WI38 (cell line): ENCODE data around the gene CDKAL1.
"Not testable (repeated sequence)": the region's sequence is repeated elsewhere in the genome, so short reads cannot be mapped to it uniquely, and the experiment has no call there.

Source experiments
- H3K4me3 ChIP-seq: 2 replicates; pipeline ENCODE4 v1.5.1; 2011; ENCODE audit warnings: low read depth, mild to moderate bottlenecking, control low read depth, low read length
- CTCF ChIP-seq: IDR thresholded peaks from 2 replicates; pipeline ENCODE4 v1.5.1; 2012; ENCODE audit warnings: low read depth, mild to moderate bottlenecking, control low read depth, low read length

CDKAL1 gene

GRCh38 chr6:20642441-20642840 lies 108.2 kb downstream of the CDKAL1 start:
- TF ChIP-seq CTCF = no peak
- no peak overlapping the region for H3K4me3 ChIP-seq

- TF ChIP-seq CTCF = no peak
- H3K4me3 ChIP-seq = no peak overlapping the region
Observed at GRCh38 chr6:20644667-20645370, 110.6 kb downstream of the CDKAL1 start.

GRCh38 chr6:20645572-20645971 lies 111.3 kb downstream of the CDKAL1 start:
- not testable (repeated sequence) for H3K4me3 ChIP-seq

- H3K4me3 ChIP-seq = no peak overlapping the region
- no peak for TF ChIP-seq CTCF
Observed at GRCh38 chr6:20647585-20647984, 113.3 kb downstream of the CDKAL1 start.

GRCh38 chr6:20649696-20650470 lies 115.6 kb downstream of the CDKAL1 start:
- H3K4me3 ChIP-seq = not testable (repeated sequence)

GRCh38 chr6:20652299-20653084 lies 118.2 kb downstream of the CDKAL1 start:
- TF ChIP-seq CTCF = no peak
- H3K4me3 ChIP-seq = no peak overlapping the region

- H3K4me3 ChIP-seq = no peak overlapping the region
- TF ChIP-seq CTCF = no peak
Observed at GRCh38 chr6:20653085-20653479, 118.8 kb downstream of the CDKAL1 start.

- no peak for TF ChIP-seq CTCF
- no peak overlapping the region for H3K4me3 ChIP-seq
Observed at GRCh38 chr6:20655317-20655716, 121.1 kb downstream of the CDKAL1 start.
